Nucleus accumbens (tissue), 56 donors: Measurements from ENCODE around the gene KCNQ1OT1.

Experiments
- DNase-seq, 56 donors: peaks; one replicate each; lab custom pipeline; 2025; lab: John Stamatoyannopoulos, UW

Gene KCNQ1OT1

GRCh38 chr11:2672553-2673249 is 27.1 kb downstream of the KCNQ1OT1 start:
- no peak for DNase-seq

GRCh38 chr11:2671748-2672147 is 28.0 kb downstream of the KCNQ1OT1 start:
- DNase-seq: no peak

- DNase-seq: no peak
Measured at GRCh38 chr11:2670541-2671100, 29.2 kb downstream of the KCNQ1OT1 start.

GRCh38 chr11:2669634-2670469 is 29.9 kb downstream of the KCNQ1OT1 start:
- no peak for DNase-seq

- no peak for DNase-seq
Measured at GRCh38 chr11:2668876-2669275, 30.9 kb downstream of the KCNQ1OT1 start.

GRCh38 chr11:2667940-2668339 is 31.9 kb downstream of the KCNQ1OT1 start:
- no peak for DNase-seq

GRCh38 chr11:2666828-2667570 is 32.8 kb downstream of the KCNQ1OT1 start:
- DNase-seq: no peak

GRCh38 chr11:2666401-2666741 is 33.4 kb downstream of the KCNQ1OT1 start:
- DNase-seq: no peak

- no peak for DNase-seq
Measured at GRCh38 chr11:2665526-2666400, 34.0 kb downstream of the KCNQ1OT1 start.

GRCh38 chr11:2664791-2665525 is 34.8 kb downstream of the KCNQ1OT1 start:
- DNase-seq: no peak

GRCh38 chr11:2664376-2664775 is 35.4 kb downstream of the KCNQ1OT1 start:
- no peak for DNase-seq

- no peak for DNase-seq
Measured at GRCh38 chr11:2663915-2664314, 35.9 kb downstream of the KCNQ1OT1 start.

- no peak for DNase-seq
Measured at GRCh38 chr11:2663506-2663905, 36.3 kb downstream of the KCNQ1OT1 start.

- DNase-seq: no peak
Measured at GRCh38 chr11:2662430-2663299, 37.1 kb downstream of the KCNQ1OT1 start.

- no peak for DNase-seq
Measured at GRCh38 chr11:2662024-2662312, 37.8 kb downstream of the KCNQ1OT1 start.

GRCh38 chr11:2661173-2662023 is 38.4 kb downstream of the KCNQ1OT1 start:
- DNase-seq: no peak

- no peak for DNase-seq
Measured at GRCh38 chr11:2660357-2660939, 39.3 kb downstream of the KCNQ1OT1 start.
